PC-9 (cell line): ENCODE data around the gene AMTN. TPM values are rescaled to one million over a fixed set of nuclear protein-coding genes. Genes with fewer than 3 reads are reported as not detected.
"Not testable (repeated sequence)": the region's sequence is repeated elsewhere in the genome, so short reads cannot be mapped to it uniquely, and the experiment has no call there.

Experiments
- BruUV-seq: library from RNA; stranded (reverse); fragments of 400-500 nt; replicated peaks from 2 replicates; lab custom pipeline; 2021; lab: Mats Ljungman, UMichigan
- CTCF ChIA-PET: fragments of 300-600 bp; sonication (Branson Sonifier 250); formaldehyde crosslinking; loops from one replicate; lab custom pipeline; 2022; ENCODE audit warnings: antibody characterized with exemption; lab: Charles Lee
- POLR2A ChIA-PET: fragments of 300-600 bp; sonication (Branson Sonifier 250); formaldehyde crosslinking; loops from one replicate; lab custom pipeline; 2022; ENCODE audit warnings: antibody characterized with exemption; ENCODE audit not compliant: unreplicated experiment; lab: Charles Lee
- DNase-seq, 2 experiments: peaks; one replicate each; pipeline versions ENCODE4 v3.0.0 to v3.0.0-alpha.2; 2015 to 2022; ENCODE audit warnings: mixed read lengths in 1 of 2
- H2AFZ ChIP-seq: fragments of 200-600 bp; sonication (generic); 2 replicates; pipeline ENCODE4 v1.8.1; 2017; ENCODE audit warnings: antibody characterized with exemption
- H3F3A ChIP-seq: fragments of 200-600 bp; sonication (generic); 2 replicates; pipeline ENCODE4 v1.8.1; 2017; ENCODE audit warnings: antibody characterized with exemption, mild to moderate bottlenecking, low read depth; ENCODE audit not compliant: insufficient read depth
- H3K27ac ChIP-seq: fragments of 200-600 bp; sonication (generic); 2 replicates; pipeline ENCODE4 v1.6.1; 2016; ENCODE audit warnings: mixed run types
- H3K27me3 ChIP-seq: fragments of 200-600 bp; sonication (generic); 2 replicates; pipeline ENCODE4 v1.6.1; 2016; ENCODE audit warnings: low read depth, mixed run types; ENCODE audit not compliant: insufficient read depth
- H3K36me3 ChIP-seq: fragments of 200-600 bp; sonication (generic); 2 replicates; pipeline ENCODE4 v1.6.1; 2016; ENCODE audit warnings: low read depth, mixed run types
- H3K4me1 ChIP-seq: fragments of 200-600 bp; sonication (generic); replicated peaks from 2 replicates; pipeline ENCODE4 v1.6.1; 2016; ENCODE audit warnings: mixed run types; ENCODE audit not compliant: insufficient read depth
- H3K4me2 ChIP-seq: fragments of 200-600 bp; sonication (generic); 2 replicates; pipeline ENCODE4 v1.6.1; 2017; ENCODE audit warnings: mixed run types
- H3K4me3 ChIP-seq: fragments of 200-600 bp; sonication (generic); 2 replicates; pipeline ENCODE4 v1.6.1; 2016; ENCODE audit warnings: mixed run types
- H3K79me2 ChIP-seq: fragments of 200-600 bp; sonication (generic); 2 replicates; pipeline ENCODE4 v1.6.1; 2017; ENCODE audit warnings: low read depth, mixed run types
- H3K9me2 ChIP-seq: fragments of 200-600 bp; sonication (generic); 2 replicates; pipeline ENCODE4 v1.8.1; 2017; ENCODE audit warnings: mild to moderate bottlenecking; ENCODE audit not compliant: insufficient read depth
- H3K9me3 ChIP-seq: fragments of 200-600 bp; sonication (generic); 2 replicates; pipeline ENCODE4 v1.8.1; 2016; ENCODE audit warnings: low read depth; ENCODE audit not compliant: insufficient read depth
- H4K20me1 ChIP-seq: fragments of 200-600 bp; sonication (generic); 2 replicates; pipeline ENCODE4 v1.8.1; 2017; ENCODE audit not compliant: insufficient read depth
- CTCF ChIP-seq: fragments of 200-600 bp; sonication (generic); conservative IDR thresholded peaks from 2 replicates; pipeline ENCODE4 v1.6.1; 2017; ENCODE audit warnings: mixed run types, antibody characterized with exemption, mild to moderate bottlenecking, moderate library complexity
- EZH2 ChIP-seq: fragments of 200-600 bp; sonication (generic); IDR thresholded peaks from 2 replicates; pipeline ENCODE4 v1.8.0; 2017; ENCODE audit warnings: antibody characterized with exemption, low read depth
- intact Hi-C: fragments of 100-400 bp; cut with micrococcal nuclease; formaldehyde crosslinking; loops from one replicate; pipeline ENCODE4 v1.10.0; 2022; ENCODE audit not compliant: unreplicated experiment
- total RNA-seq: library from RNA; stranded (reverse); gene quantifications from 2 replicates; pipeline ENCODE4 v1.2.3, GENCODE V29; 2021

AMTN gene
- total RNA-seq, 1 experiment from 2014 or later = not detected

GRCh38 chr4:70533791-70534190, 15.4 kb downstream of the AMTN start:
- no peak overlapping the region for H3K27ac ChIP-seq
- H3F3A ChIP-seq = no peaks in the 10 kb centered on the region
- H2AFZ ChIP-seq = no peak overlapping the region
- H3K4me1 ChIP-seq = no peaks in the 10 kb centered on the region
- no peaks in the 10 kb centered on the region for H4K20me1 ChIP-seq
- H3K4me2 ChIP-seq = no peak overlapping the region
- H3K79me2 ChIP-seq = no peaks in the 10 kb centered on the region
- H3K36me3 ChIP-seq = no peaks in the 10 kb centered on the region
- no peaks in the 10 kb centered on the region for H3K9me2 ChIP-seq
- no peak for DNase-seq
- H3K27me3 ChIP-seq = no peaks in the 10 kb centered on the region
- H3K9me3 ChIP-seq = no peaks in the 10 kb centered on the region
- POLR2A ChIA-PET = no interaction called here
- CTCF ChIA-PET = no interaction called here
- BruUV-seq = no TSS peak
- intact Hi-C loops = no loop called here
- no peak overlapping the region for H3K4me3 ChIP-seq
- TF ChIP-seq EZH2 (no peak), CTCF (no peak)

GRCh38 chr4:70534886-70535285, 16.5 kb downstream of the AMTN start:
- H3K27me3 ChIP-seq, H2AFZ ChIP-seq, H3K4me2 ChIP-seq, H3K79me2 ChIP-seq, BruUV-seq, H3K9me3 ChIP-seq, H3K9me2 ChIP-seq, POLR2A ChIA-PET, CTCF ChIA-PET, H3K27ac ChIP-seq, intact Hi-C loops, DNase-seq, H3F3A ChIP-seq, H3K36me3 ChIP-seq, H3K4me3 ChIP-seq, H4K20me1 ChIP-seq, H3K4me1 ChIP-seq: not testable (repeated sequence)

- Histone ChIP-seq H3K9me3 (no peaks in the 10 kb centered on the region), H2AFZ (no peak overlapping the region), H3K4me1 (no peaks in the 10 kb centered on the region), H3F3A (no peaks in the 10 kb centered on the region), H3K4me3 (no peak overlapping the region), H3K4me2 (no peak overlapping the region), H3K79me2 (no peaks in the 10 kb centered on the region), H3K27me3 (no peaks in the 10 kb centered on the region), H3K36me3 (no peaks in the 10 kb centered on the region), H4K20me1 (no peaks in the 10 kb centered on the region), H3K9me2 (no peaks in the 10 kb centered on the region), H3K27ac (no peak overlapping the region)
- no peak for DNase-seq
- no TSS peak for BruUV-seq
- POLR2A ChIA-PET = no interaction called here
- TF ChIP-seq EZH2 (no peak), CTCF (no peak)
- intact Hi-C loops = no loop called here
- CTCF ChIA-PET = no interaction called here
Measured at GRCh38 chr4:70538869-70539268, 20.5 kb downstream of the AMTN start.

- no TSS peak for BruUV-seq
- no peak overlapping the region for H3K4me3 ChIP-seq
- no peak for DNase-seq
Measured at GRCh38 chr4:70544279-70544868, 26.0 kb downstream of the AMTN start.

More at GRCh38 chr4:70544279-70544868, 26.0 kb downstream of the AMTN start:
- no peaks in the 10 kb centered on the region for H3K9me3 ChIP-seq
- H3K79me2 ChIP-seq = no peaks in the 10 kb centered on the region
- no peaks in the 10 kb centered on the region for H3K4me1 ChIP-seq
- POLR2A ChIA-PET = no interaction called here
- no peaks in the 10 kb centered on the region for H4K20me1 ChIP-seq
- no peaks in the 10 kb centered on the region for H3K36me3 ChIP-seq
- H3K27me3 ChIP-seq = no peaks in the 10 kb centered on the region
- TF ChIP-seq EZH2 (no peak), CTCF (peak; percentile 64)
- no peak overlapping the region for H3K27ac ChIP-seq
- no peak overlapping the region for H3K4me2 ChIP-seq
- intact Hi-C loops = no loop called here
- H2AFZ ChIP-seq = no peak overlapping the region
- no peaks in the 10 kb centered on the region for H3K9me2 ChIP-seq
- no peaks in the 10 kb centered on the region for H3F3A ChIP-seq
- CTCF ChIA-PET = no interaction called here
